MCF 10A (cell line): ENCODE measurements around the gene ROBO2. TPM values are rescaled to one million over a fixed set of nuclear protein-coding genes. Genes with fewer than 3 reads are reported as not detected.

ENCODE experiments used
- BruUV-seq: library from RNA; stranded (reverse); fragments of 400-500 nt; replicated peaks from 2 replicates; lab custom pipeline; 2021; lab: Mats Ljungman, UMichigan
- CTCF ChIA-PET: fragments of 300-600 bp; sonication (Branson Sonifier 250); formaldehyde crosslinking; extraction: SDS; loops from one replicate; lab custom pipeline; 2021; ENCODE audit warnings: antibody characterized with exemption, inconsistent platforms; lab: Yijun Ruan, JAX
- POLR2A ChIA-PET: fragments of 300-600, 350-650 bp; sonication (Branson Sonifier 250); formaldehyde crosslinking; extraction: SDS; loops from one replicate; lab custom pipeline; 2020; ENCODE audit warnings: antibody characterized with exemption, inconsistent platforms; lab: Yijun Ruan, JAX
- DNase-seq: peaks from one replicate; pipeline ENCODE4 v3.0.0-alpha.2; 2018; ENCODE audit not compliant: unreplicated experiment
- H3K27ac Mint-ChIP-seq: one replicate; pipeline ENCODE4 v1.8.0; 2022; ENCODE audit warnings: mild to moderate bottlenecking, low read depth, mixed read lengths; ENCODE audit not compliant: unreplicated experiment
- H3K27me3 Mint-ChIP-seq: one replicate; pipeline ENCODE4 v1.8.0; 2022; ENCODE audit warnings: mixed read lengths; ENCODE audit not compliant: insufficient read depth, unreplicated experiment
- H3K36me3 Mint-ChIP-seq: one replicate; pipeline ENCODE4 v1.8.0; 2022; ENCODE audit warnings: mild to moderate bottlenecking, moderate library complexity, mixed read lengths; ENCODE audit not compliant: insufficient read depth, unreplicated experiment
- H3K4me1 Mint-ChIP-seq: one replicate; pipeline ENCODE4 v1.8.0; 2022; ENCODE audit warnings: mixed read lengths; ENCODE audit not compliant: insufficient read depth, unreplicated experiment
- H3K4me3 Mint-ChIP-seq: one replicate; pipeline ENCODE4 v1.8.0; 2022; ENCODE audit warnings: mild to moderate bottlenecking, moderate library complexity, mixed read lengths; ENCODE audit not compliant: unreplicated experiment
- H3K9me3 Mint-ChIP-seq: one replicate; pipeline ENCODE4 v1.8.0; 2022; ENCODE audit warnings: mixed read lengths; ENCODE audit not compliant: unreplicated experiment
- CTCF ChIP-seq: fragments of 200-600 bp; IDR thresholded peaks from one replicate; pipeline ENCODE4 v1.8.0; 2022; ENCODE audit warnings: antibody characterized with exemption, mild to moderate bottlenecking; ENCODE audit not compliant: unreplicated experiment
- intact Hi-C: fragments of 100-400 bp; cut with micrococcal nuclease; formaldehyde crosslinking; loops from 2 replicates; pipeline ENCODE4 v1.14.1; 2022
- total RNA-seq: library from RNA; stranded (reverse); gene quantifications from 2 replicates; pipeline ENCODE4 v1.2.3, GENCODE V29; 2022

Gene ROBO2
- total RNA-seq, 1 experiment from 2014 or later = not detected

- CTCF ChIA-PET = no interaction called here
- no peak for DNase-seq
- intact Hi-C loops = no loop called here
- no peak for TF ChIP-seq CTCF
- no peak overlapping the region for H3K27ac Mint-ChIP-seq
- H3K27me3 Mint-ChIP-seq = no peaks in the 10 kb centered on the region
- H3K4me3 Mint-ChIP-seq = no peak overlapping the region
- H3K36me3 Mint-ChIP-seq = no peaks in the 10 kb centered on the region
- H3K9me3 Mint-ChIP-seq = no peaks in the 10 kb centered on the region
- BruUV-seq = no TSS peak
- no peaks in the 10 kb centered on the region for H3K4me1 Mint-ChIP-seq
- POLR2A ChIA-PET = no interaction called here
Observed at GRCh38 chr3:77566055-77566454, 526.2 kb downstream of the ROBO2 start.

- no TSS peak for BruUV-seq
- CTCF ChIA-PET = interaction anchor here (1.7 kb wide), 1 partner anchor 9 kb away, joined by 3 read pairs; no protein-coding TSS in a partner anchor
Observed at GRCh38 chr3:77571971-77572715, 532.2 kb downstream of the ROBO2 start.

GRCh38 chr3:77577264-77577663 is 537.4 kb downstream of the ROBO2 start:
- BruUV-seq = no TSS peak
- no peak for TF ChIP-seq CTCF
- ChIA-PET POLR2A (no interaction called here), CTCF (no interaction called here)
- intact Hi-C loops = no loop called here
- Mint-ChIP-seq H3K4me1 (no peaks in the 10 kb centered on the region), H3K27me3 (no peaks in the 10 kb centered on the region), H3K27ac (no peak overlapping the region), H3K9me3 (no peaks in the 10 kb centered on the region), H3K36me3 (no peaks in the 10 kb centered on the region), H3K4me3 (no peak overlapping the region)
- DNase-seq = no peak

More at GRCh38 chr3:77571971-77572715, 532.2 kb downstream of the ROBO2 start:
- intact Hi-C loops = no loop called here
- no peaks in the 10 kb centered on the region for H3K4me1 Mint-ChIP-seq
- no peaks in the 10 kb centered on the region for H3K36me3 Mint-ChIP-seq
- H3K9me3 Mint-ChIP-seq = no peaks in the 10 kb centered on the region
- H3K4me3 Mint-ChIP-seq = no peak overlapping the region
- POLR2A ChIA-PET = interaction anchor here (1.0 kb wide), 1 partner anchor 15 kb away, joined by 3 read pairs; no protein-coding TSS in a partner anchor
- no peaks in the 10 kb centered on the region for H3K27me3 Mint-ChIP-seq
- TF ChIP-seq CTCF = no peak
- DNase-seq = no peak
- H3K27ac Mint-ChIP-seq = no peak overlapping the region

DNA sequence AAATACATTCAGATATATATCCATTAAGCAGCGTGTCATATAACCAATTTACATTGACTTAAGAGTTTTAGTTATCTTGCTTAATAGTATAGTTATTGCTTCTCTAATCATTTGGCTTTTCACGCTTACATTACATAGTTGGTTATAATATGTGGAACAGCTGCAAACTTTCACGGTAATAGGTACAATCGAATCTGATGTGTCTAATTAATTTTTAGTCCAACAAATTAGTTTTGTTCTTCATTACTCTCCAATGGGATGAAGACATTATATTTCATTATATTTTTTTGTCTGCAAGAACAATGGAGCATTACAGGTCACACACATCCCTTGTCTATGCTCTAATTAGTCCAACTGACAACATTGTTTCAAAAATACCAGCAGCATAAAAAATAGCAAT is 546.3 kb downstream of the ROBO2 start:
- no peaks in the 10 kb centered on the region for H3K9me3 Mint-ChIP-seq
- intact Hi-C loops = no loop called here
- H3K4me3 Mint-ChIP-seq = no peak overlapping the region
- no peaks in the 10 kb centered on the region for H3K4me1 Mint-ChIP-seq
- CTCF ChIA-PET = interaction anchor here (0.6 to 0.8 kb wide), 2 partner anchors 239 to 647 kb away, joined by 3 read pairs; no protein-coding TSS in a partner anchor
- H3K27me3 Mint-ChIP-seq = no peaks in the 10 kb centered on the region
- H3K36me3 Mint-ChIP-seq = no peaks in the 10 kb centered on the region
- no TSS peak for BruUV-seq
- TF ChIP-seq CTCF = no peak
- POLR2A ChIA-PET = no interaction called here
- no peak for DNase-seq
- no peak overlapping the region for H3K27ac Mint-ChIP-seq
